H1 (cell line): ENCODE data around the gene EFNA3. TPM values are rescaled to one million over a fixed set of nuclear protein-coding genes. Genes with fewer than 3 reads are reported as not detected.

ENCODE experiments used
- polyA plus RNA-seq, 7 experiments: library from polyadenylated mRNA; depleted of rRNA in 3 of 7; stranded (reverse) in 5 of 7; unstranded in 2 of 7; fragments of >200 nt in 5 of 7; fragments of 200-250 nt in 2 of 7; gene quantifications; 1 replicate in 5 of 7; 2 replicates in 1 of 7; 4 replicates in 1 of 7; pipeline versions ENCODE4 v1.2.1 to v1.2.3, GENCODE V29; 2011 to 2013; ENCODE audit warnings: missing spikeins in 2 of 7, mixed read lengths in 2 of 7
- small RNA-seq: library from polyadenylated mRNA; stranded (forward); fragments of <200 nt; extraction: miRNeasy Mini kit (QIAGEN cat#:217004); gene quantifications from one replicate; pipeline ENCODE3, GENCODE V24; 2013; ENCODE audit not compliant: insufficient read depth
- total RNA-seq: library from RNA; stranded (reverse); fragmentation: NEBNext Ultra II Directional; extraction: Animal tissue kit (Norgen Biotek cat#: 25700); gene quantifications from 2 replicates; pipeline ENCODE4 v1.2.1, GENCODE V29; 2021

EFNA3 gene
- total and polyA plus RNA-seq, 2 of the 8 experiments (the other 6 are each of a cell fraction or from before 2014, with no cell fraction given): 10.8 to 13.8 TPM

Small RNA genes lying within 50 kb of the gene (small RNA-seq; reads per million reads assigned to genes)
- gene RF00019: not detected

Other genes with a start within 250 kb of the EFNA3 start
- gene KCNN3, start 208.6 kb upstream of the EFNA3 start, total RNA-seq: 2.8 and 3.0 TPM in 2 replicates
- gene KCNN3, start 208.6 kb upstream of the EFNA3 start, polyA plus RNA-seq (2011; rRNA removed): 3.7 and 4.5 TPM in 2 replicates
- gene PMVK, start 142.1 kb upstream of the EFNA3 start, total RNA-seq: 26.5 and 30.5 TPM in 2 replicates
- 23.8 and 36.8 TPM in 2 replicates for gene PMVK, start 142.1 kb upstream of the EFNA3 start, polyA plus RNA-seq (2011; rRNA removed)
- gene PBXIP1, start 122.7 kb upstream of the EFNA3 start, total RNA-seq: 17.9 and 19.8 TPM in 2 replicates
- gene PBXIP1, start 122.7 kb upstream of the EFNA3 start, polyA plus RNA-seq (2011; rRNA removed): 12.0 and 14.3 TPM in 2 replicates
- 31.6 and 32.4 TPM in 2 replicates for gene PYGO2, start 117.1 kb upstream of the EFNA3 start, total RNA-seq
- 31.0 and 36.3 TPM in 2 replicates for gene PYGO2, start 117.1 kb upstream of the EFNA3 start, polyA plus RNA-seq (2011; rRNA removed)
- gene SHC1, start 108.1 kb upstream of the EFNA3 start, total RNA-seq: 204 and 212 TPM in 2 replicates
- 177 and 197 TPM in 2 replicates for gene SHC1, start 108.1 kb upstream of the EFNA3 start, polyA plus RNA-seq (2011; rRNA removed)
- 284 and 294 TPM in 2 replicates for gene CKS1B, start 104.2 kb upstream of the EFNA3 start, total RNA-seq
- gene CKS1B, start 104.2 kb upstream of the EFNA3 start, polyA plus RNA-seq (2011; rRNA removed): 801 and 1,025 TPM in 2 replicates
- gene FLAD1, start 95.5 kb upstream of the EFNA3 start, total RNA-seq: 97.4 and 104 TPM in 2 replicates
- 143 and 189 TPM in 2 replicates for gene FLAD1, start 95.5 kb upstream of the EFNA3 start, polyA plus RNA-seq (2011; rRNA removed)
- gene LENEP, start 85.3 kb upstream of the EFNA3 start, total RNA-seq: 1.2 and 1.3 TPM in 2 replicates
- gene LENEP, start 85.3 kb upstream of the EFNA3 start, polyA plus RNA-seq (2011; rRNA removed): 1.1 TPM in 1 of 2 replicates, not detected in the other
- gene ZBTB7B, start 76.0 kb upstream of the EFNA3 start, total RNA-seq: 22.1 and 24.5 TPM in 2 replicates
- gene ZBTB7B, start 76.0 kb upstream of the EFNA3 start, polyA plus RNA-seq (2011; rRNA removed): 36.9 and 38.3 TPM in 2 replicates
- gene DCST2, start 45.1 kb upstream of the EFNA3 start, total RNA-seq: 0.43 TPM in 1 of 2 replicates, not detected in the other
- 1.7 and 2.1 TPM in 2 replicates for gene DCST2, start 45.1 kb upstream of the EFNA3 start, polyA plus RNA-seq (2011; rRNA removed)
- not detected in 2 replicates for gene DCST1, start 45.0 kb upstream of the EFNA3 start, total RNA-seq
- gene DCST1, start 45.0 kb upstream of the EFNA3 start, polyA plus RNA-seq (2011; rRNA removed): 0.03 TPM in 1 of 2 replicates, not detected in the other
- 32.2 and 32.9 TPM in 2 replicates for gene ADAM15, start 27.5 kb upstream of the EFNA3 start, total RNA-seq
- 37.6 and 51.2 TPM in 2 replicates for gene ADAM15, start 27.5 kb upstream of the EFNA3 start, polyA plus RNA-seq (2011; rRNA removed)
- gene EFNA4, start 15.1 kb upstream of the EFNA3 start, total RNA-seq: 18.5 and 21.9 TPM in 2 replicates
- gene EFNA4, start 15.1 kb upstream of the EFNA3 start, polyA plus RNA-seq (2011; rRNA removed): 23.2 and 23.9 TPM in 2 replicates
- 4.0 and 4.9 TPM in 2 replicates for gene EFNA1, start 49.0 kb downstream of the EFNA3 start, total RNA-seq
- 11.8 and 14.6 TPM in 2 replicates for gene EFNA1, start 49.0 kb downstream of the EFNA3 start, polyA plus RNA-seq (2011; rRNA removed)
- 36.5 and 41.6 TPM in 2 replicates for gene SLC50A1, start 57.0 kb downstream of the EFNA3 start, total RNA-seq
- 80.7 and 90.8 TPM in 2 replicates for gene SLC50A1, start 57.0 kb downstream of the EFNA3 start, polyA plus RNA-seq (2011; rRNA removed)
- 44.8 and 49.3 TPM in 2 replicates for gene DPM3, start 61.7 kb downstream of the EFNA3 start, total RNA-seq
- gene DPM3, start 61.7 kb downstream of the EFNA3 start, polyA plus RNA-seq (2011; rRNA removed): 227 and 349 TPM in 2 replicates
- 146 TPM in 2 replicates for gene KRTCAP2, start 94.5 kb downstream of the EFNA3 start, total RNA-seq
- 317 and 419 TPM in 2 replicates for gene KRTCAP2, start 94.5 kb downstream of the EFNA3 start, polyA plus RNA-seq (2011; rRNA removed)
- 15.0 and 15.5 TPM in 2 replicates for gene TRIM46, start 95.0 kb downstream of the EFNA3 start, total RNA-seq
- 21.6 and 34.7 TPM in 2 replicates for gene TRIM46, start 95.0 kb downstream of the EFNA3 start, polyA plus RNA-seq (2011; rRNA removed)
- 2.6 and 3.0 TPM in 2 replicates for gene THBS3, start 129.1 kb downstream of the EFNA3 start, total RNA-seq
- 3.5 and 5.0 TPM in 2 replicates for gene THBS3, start 129.1 kb downstream of the EFNA3 start, polyA plus RNA-seq (2011; rRNA removed)
- 47.9 and 55.0 TPM in 2 replicates for gene MTX1, start 129.9 kb downstream of the EFNA3 start, total RNA-seq
- 131 and 161 TPM in 2 replicates for gene MTX1, start 129.9 kb downstream of the EFNA3 start, polyA plus RNA-seq (2011; rRNA removed)
- 52.2 and 55.4 TPM in 2 replicates for gene ENTREP3, start 176.6 kb downstream of the EFNA3 start, total RNA-seq
- gene ENTREP3, start 176.6 kb downstream of the EFNA3 start, polyA plus RNA-seq (2011; rRNA removed): 22.8 and 39.1 TPM in 2 replicates
- 48.9 and 50.0 TPM in 2 replicates for gene SCAMP3, start 183.5 kb downstream of the EFNA3 start, total RNA-seq
- 143 and 151 TPM in 2 replicates for gene SCAMP3, start 183.5 kb downstream of the EFNA3 start, polyA plus RNA-seq (2011; rRNA removed)
- 58.2 and 62.2 TPM in 2 replicates for gene CLK2, start 194.7 kb downstream of the EFNA3 start, total RNA-seq
- 76.0 and 98.8 TPM in 2 replicates for gene CLK2, start 194.7 kb downstream of the EFNA3 start, polyA plus RNA-seq (2011; rRNA removed)
- 5.5 and 6.4 TPM in 2 replicates for gene HCN3, start 198.6 kb downstream of the EFNA3 start, total RNA-seq
- gene HCN3, start 198.6 kb downstream of the EFNA3 start, polyA plus RNA-seq (2011; rRNA removed): 7.3 and 8.8 TPM in 2 replicates
- 2.3 and 2.4 TPM in 2 replicates for gene PKLR, start 222.6 kb downstream of the EFNA3 start, total RNA-seq
- 7.5 and 9.9 TPM in 2 replicates for gene PKLR, start 222.6 kb downstream of the EFNA3 start, polyA plus RNA-seq (2011; rRNA removed)
- gene FDPS, start 230.0 kb downstream of the EFNA3 start, total RNA-seq: 368 and 370 TPM in 2 replicates
- 234 and 267 TPM in 2 replicates for gene FDPS, start 230.0 kb downstream of the EFNA3 start, polyA plus RNA-seq (2011; rRNA removed)
- 54.6 and 59.8 TPM in 2 replicates for gene RUSC1, start 242.1 kb downstream of the EFNA3 start, total RNA-seq
- 90.4 and 117 TPM in 2 replicates for gene RUSC1, start 242.1 kb downstream of the EFNA3 start, polyA plus RNA-seq (2011; rRNA removed)